ENCODE data around the gene ZCCHC2.

GRCh38 chr18:62558015-62558663 lies 35.3 kb downstream of the ZCCHC2 start:
- TF ChIP-seq EZH2 (IDR thresholded peaks at IDR 0.05) = no peak
- no peak for TF ChIP-seq CTCF (IDR thresholded peaks at IDR 0.05)
- no peak for TF ChIP-seq EZH2phosphoT487 (IDR thresholded peaks at IDR 0.05)
